ENCODE measurements around the gene DLAT.

- TF ChIP-seq POLR2AphosphoS5 (IDR thresholded peaks at IDR 0.05; ENCODE audit: low read depth, low read length) (no peak), ZNF274 (IDR thresholded peaks at IDR 0.05; ENCODE audit: low read depth, low read length) (no peak), REST (IDR thresholded peaks at IDR 0.05; ENCODE audit: low read depth) (no peak), EZH2 (IDR thresholded peaks at IDR 0.05) (no peak), CTCF (IDR thresholded peaks at IDR 0.05 in 2 of 3, conservative IDR thresholded peaks at IDR 0.05 in 1 of 3; ENCODE audit: borderline replicate concordance in 1 of 3, insufficient read depth in 1 of 3, low read depth in 2 of 3, low read length in 2 of 3) (no peak), ZFX (IDR thresholded peaks at IDR 0.05) (no peak), POLR2A (IDR thresholded peaks at IDR 0.05; ENCODE audit: borderline replicate concordance, extremely low read depth, insufficient read depth, insufficient read length) (no peak)
These were observed 6.1 kb upstream of the DLAT start for GRCh38 chr11:112019066-112019465.

Measured in HCT116 (cell line).